Neural progenitor cell (in vitro differentiated cells): ENCODE data around the gene MORN1.

Experiments used
- CTCF ChIP-seq: fragments of 200-600 bp; sonication (generic); IDR thresholded peaks from 2 replicates; pipeline ENCODE4 v1.5.1; 2017; ENCODE audit warnings: antibody characterized with exemption, mild to moderate bottlenecking
- EZH2 ChIP-seq: fragments of 200-600 bp; sonication (generic); IDR thresholded peaks from 2 replicates; pipeline ENCODE4 v1.6.1; 2017; ENCODE audit warnings: antibody characterized with exemption, mild to moderate bottlenecking, moderate library complexity
- EZH2phosphoT487 ChIP-seq: fragments of 200-600 bp; sonication (generic); IDR thresholded peaks from 2 replicates; pipeline ENCODE4 v1.6.1; 2017; ENCODE audit warnings: antibody characterized with exemption

GRCh38 chr1:2282556-2283270 is 108.6 kb downstream of the MORN1 start:
- TF ChIP-seq CTCF (no peak), EZH2phosphoT487 (no peak), EZH2 (no peak)
